ENCODE results near the gene HSF4.

The HSF4 gene

DNA sequence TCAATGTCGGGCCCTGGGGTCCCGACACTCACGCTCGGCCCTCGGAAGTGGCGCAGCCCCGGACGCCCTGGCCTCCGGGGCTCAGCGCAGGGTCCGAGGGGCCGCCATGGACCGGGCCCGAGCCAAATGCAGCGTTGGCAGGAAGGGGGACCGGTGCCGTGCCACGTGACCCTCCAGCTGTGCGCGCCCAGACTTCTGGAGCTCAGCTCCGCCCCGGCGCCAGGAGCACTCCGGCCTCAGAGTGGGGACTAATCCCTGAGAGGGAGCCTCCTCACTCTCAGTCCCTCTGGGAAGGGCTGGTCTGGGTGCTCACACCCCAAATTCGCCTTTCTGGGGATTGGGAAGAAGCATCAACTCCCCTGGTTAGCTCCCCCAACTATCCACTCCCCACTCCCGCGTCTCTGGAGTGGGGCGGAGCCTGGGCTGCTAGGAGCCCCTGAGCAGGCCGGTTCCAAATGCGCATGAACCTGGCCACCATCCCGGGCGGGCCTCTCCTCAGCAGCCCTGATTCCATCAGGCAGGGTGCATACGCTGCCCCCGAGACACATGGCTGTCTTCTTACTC lies 13.6 kb upstream of the HSF4 start, which contains the start of gene B3GNT9:
Gene B3GNT9, minus strand, starts transcription at position 166 of the 564 bp plus-strand sequence. CDS start 513 bp downstream, outside the sequence.
- DNase-seq = no peak

DNA sequence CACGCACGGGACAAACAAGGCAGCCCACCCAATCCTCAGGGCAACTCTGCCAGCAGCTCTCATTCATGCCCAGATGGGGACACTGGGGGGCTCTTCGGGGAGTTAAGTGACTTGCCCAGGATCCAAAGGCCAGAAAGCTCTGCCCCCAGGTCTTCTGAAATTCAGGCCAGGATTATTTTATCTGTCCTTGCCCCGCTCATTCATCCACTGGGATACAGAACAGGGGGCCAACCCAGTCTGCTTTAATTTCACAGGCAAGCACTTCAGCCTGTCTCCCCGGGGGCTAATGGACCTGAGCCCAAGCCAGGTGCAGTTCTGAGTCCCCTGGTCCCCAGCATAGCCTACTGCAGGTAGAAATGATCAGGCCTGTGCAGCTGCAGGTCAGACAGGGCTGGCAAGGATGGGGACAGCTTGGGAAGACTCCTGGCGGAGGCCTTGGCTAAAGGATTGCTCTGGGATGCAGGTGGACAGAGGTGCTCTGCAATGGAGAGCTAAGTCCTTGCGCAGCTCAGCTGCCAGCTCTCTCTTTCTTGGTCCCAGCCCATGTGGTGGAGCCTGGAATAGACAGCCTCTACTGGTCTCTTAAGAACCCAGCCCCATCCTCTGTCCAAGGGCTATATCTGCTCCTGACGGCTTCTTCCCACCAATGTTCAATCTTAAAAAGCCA lies 13.0 kb upstream of the HSF4 start:
- no peak for DNase-seq

DNA sequence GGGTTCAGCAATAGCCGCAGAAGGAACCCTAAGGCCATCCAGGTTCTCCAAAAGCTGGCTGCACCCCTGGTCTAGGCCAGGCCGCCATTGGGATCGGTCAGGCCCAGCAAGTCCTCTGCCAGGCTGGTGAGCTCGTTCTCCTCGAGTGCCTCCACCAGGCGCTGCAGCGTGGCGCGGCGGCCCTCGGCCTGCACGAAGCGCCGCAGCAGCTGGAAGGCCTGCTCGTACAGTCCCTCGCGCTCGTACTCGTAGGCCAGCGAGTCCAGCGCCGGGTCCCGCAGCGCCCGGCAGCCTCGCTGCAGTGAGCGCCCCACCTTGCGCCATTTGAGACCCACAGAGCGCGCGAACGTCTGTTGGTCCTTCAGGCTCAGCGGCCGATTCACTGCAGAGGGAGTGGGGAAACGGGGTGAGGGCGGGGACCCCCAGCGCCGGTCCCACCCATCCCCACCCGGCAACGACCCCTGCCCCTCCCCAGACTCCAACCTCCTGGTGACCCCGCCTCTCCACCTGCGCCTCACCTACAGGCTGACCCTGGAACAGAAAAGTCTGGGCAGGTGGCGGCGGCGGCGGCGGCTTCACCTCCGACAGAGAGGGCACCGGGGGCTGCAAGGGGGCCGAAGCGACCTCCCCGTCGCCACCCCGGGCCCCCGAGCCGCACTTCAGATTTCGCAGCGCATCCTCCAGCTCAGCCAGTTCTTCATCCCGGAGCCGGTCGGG lies 9.8 kb upstream of the HSF4 start:
- DNase-seq = no peak

- no peak for DNase-seq
Observed at GRCh38 chr16:67155295-67156142, 9.0 kb upstream of the HSF4 start.

DNA sequence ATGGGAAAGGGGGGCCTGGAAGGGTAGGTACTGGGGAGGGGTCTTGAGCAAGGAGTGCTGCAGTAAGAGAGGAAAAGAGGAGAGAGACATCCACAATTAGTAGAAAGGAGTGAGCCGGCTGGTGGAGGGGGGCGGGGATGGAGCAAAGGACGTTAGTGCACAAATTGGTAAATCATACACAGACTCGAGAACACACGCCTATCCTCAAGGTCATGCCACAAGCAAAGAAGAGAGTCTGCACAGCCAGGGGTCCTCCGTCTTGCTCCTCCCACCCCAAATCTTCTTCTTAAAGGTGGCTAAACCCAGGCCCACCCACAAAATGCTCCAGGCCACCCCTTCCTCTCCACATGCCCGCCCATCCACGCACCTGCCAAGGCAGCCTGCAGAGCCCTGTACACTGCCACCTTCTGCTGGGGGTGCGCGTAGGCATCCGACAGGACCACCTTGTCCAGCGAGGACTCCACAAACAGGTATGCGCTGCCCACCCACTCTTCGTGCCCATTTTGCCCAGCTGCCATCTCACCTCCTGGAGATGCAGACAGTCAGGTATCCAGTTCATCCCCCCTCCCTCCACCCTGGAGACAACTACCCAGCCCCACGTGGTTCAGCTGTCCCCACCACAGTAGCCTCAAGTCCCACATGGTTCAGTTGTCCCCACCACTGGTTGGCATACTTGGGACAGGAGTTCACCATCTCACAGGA lies 8.3 kb upstream of the HSF4 start:
- DNase-seq = no peak

DNA sequence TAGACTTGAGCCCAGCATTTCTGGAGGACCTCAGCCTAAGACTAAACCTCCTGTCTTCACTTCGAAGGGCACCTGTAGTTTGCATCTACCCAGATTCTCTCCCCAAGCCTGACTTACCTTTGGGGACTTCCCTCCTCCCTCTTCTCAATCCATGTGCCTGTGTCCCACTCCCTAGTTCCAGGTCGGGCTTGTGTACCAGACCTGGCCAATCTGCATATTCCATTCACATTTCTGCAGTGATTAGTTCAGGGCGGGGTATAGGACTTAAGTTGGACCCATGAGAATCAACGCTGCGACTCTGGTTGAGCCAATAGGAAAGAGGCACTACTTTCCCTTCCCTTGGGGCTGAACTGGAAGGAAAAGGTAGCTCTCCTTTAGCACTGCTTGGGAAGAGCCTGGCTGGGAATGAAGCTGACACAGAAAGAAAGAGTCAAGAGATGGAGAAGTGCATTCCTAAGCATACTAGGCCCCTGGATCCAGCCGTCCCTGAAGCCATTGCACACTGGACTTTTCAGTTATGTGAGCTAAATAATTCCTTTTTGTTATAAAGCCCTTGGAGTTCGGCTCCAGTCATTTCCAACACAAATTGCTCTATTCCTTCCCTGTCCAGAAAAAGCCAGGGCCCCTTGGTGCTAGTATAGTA lies 7.3 kb upstream of the HSF4 start:
- no peak for DNase-seq

GRCh38 chr16:67157892-67158635 lies 6.5 kb upstream of the HSF4 start:
- no peak for DNase-seq

DNA sequence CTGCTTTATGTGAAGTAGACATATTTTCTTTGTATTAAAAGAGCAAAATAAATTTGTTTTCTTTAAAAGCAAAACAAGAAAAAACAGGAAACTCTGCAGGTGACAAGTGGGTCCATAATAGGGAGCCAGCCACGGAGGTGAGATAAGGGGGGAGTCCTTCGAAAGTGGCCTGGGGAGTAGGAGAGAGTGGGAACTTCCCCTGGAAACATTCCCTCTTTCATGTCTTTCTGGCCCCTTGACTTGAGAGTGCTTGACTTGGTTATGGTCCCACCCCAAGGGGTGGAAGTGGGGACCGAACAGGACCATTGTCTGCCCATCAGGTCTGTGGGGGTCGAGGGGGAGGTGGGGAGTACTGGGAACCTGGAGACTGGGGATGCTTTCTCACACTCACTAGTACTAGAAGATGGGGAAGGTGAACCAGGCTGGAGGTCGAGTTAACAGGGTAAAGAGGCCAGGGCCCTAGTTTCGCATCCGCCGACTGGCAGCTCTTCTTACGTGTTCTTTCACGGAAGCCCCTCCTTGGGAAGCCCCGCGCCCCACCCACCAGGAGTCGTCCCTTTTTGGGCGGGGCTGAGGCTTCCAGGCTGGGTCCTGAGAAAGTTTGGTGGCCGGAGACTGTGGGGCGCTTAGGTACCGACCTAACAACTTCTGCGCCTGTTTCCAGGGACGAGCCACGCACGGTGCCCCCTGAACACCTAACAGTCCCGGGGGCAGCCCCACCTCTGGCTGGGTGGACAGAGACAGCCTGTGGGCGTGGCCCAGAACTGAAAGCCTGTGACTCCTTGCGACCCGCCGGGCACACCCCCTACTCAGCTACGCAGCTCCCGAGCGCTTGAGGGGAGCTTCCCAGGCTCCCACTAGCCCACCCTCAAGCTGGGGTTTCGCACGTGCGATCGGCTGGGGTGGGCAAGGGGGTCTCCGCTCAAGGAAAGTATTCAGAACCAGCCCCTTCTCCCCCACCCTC lies 5.6 kb upstream of the HSF4 start:
- DNase-seq = no peak

GRCh38 chr16:67161595-67162058 lies 2.9 kb upstream of the HSF4 start:
- DNase-seq = no peak

DNA sequence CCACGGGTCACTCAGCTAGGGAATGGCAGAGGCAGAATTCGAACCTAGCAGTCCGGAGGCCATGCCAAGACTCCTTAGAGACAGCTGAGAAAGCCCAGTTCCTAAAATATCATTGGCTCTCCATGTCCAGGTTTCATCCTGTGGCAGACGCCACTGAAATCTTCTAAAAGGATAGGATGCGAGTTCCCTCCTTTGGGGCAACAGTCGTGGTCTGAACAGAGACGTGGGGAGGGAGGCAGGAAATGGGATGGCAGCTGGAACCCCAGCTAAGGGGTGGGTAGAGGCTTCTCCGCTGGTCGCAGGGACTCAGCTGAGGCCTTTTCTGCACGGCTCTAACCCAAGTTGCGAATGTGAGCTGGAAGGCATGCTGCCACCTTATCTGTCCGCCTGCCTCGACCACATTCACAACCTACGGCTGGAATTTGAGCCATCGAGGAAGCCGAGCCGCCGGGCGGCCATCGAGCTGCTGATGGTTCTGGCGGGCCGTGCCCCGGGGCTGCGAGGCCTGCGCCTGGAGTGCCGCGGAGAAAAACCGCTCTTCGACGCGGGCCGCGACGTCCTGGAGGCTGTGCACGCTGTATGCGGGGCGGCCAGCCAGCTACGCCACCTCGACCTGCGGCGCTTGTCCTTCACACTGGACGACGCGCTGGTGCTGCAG lies 1.9 kb upstream of the HSF4 start:
- no peak for DNase-seq

GRCh38 chr16:67163164-67163998 lies 1.2 kb upstream of the HSF4 start:
- DNase-seq = no peak

DNA sequence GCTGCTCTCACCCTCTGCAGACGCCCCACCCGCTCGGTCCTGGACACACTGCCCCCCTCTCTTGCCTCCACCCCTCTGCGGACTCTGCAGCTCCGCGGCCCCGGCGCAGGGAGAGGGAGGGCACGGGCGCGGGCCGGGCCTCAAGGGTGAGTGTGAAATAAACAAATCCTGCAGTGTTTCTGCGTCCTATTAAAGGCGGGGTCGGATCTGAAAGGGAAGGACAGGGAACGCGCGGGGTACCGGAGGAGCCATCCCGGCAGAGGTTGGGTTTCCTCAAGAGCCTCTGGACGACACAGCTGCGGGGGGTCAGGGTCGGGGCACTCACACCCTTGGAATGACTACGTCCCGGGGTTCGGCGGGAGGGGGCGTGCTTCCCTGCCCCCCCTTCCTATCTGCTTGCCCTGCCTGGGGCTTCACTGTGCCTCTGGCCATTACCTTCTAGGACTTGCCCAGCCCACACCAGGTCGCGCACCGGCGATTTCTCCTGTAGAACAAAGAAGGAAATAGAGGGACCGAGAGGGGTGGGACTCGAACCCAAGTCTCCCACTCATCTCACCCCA lies 466 bp upstream of the HSF4 start:
- DNase-seq = no peak

- no peak for DNase-seq
Observed at GRCh38 chr16:67165121-67166078, 855 bp downstream of the HSF4 start.

DNA sequence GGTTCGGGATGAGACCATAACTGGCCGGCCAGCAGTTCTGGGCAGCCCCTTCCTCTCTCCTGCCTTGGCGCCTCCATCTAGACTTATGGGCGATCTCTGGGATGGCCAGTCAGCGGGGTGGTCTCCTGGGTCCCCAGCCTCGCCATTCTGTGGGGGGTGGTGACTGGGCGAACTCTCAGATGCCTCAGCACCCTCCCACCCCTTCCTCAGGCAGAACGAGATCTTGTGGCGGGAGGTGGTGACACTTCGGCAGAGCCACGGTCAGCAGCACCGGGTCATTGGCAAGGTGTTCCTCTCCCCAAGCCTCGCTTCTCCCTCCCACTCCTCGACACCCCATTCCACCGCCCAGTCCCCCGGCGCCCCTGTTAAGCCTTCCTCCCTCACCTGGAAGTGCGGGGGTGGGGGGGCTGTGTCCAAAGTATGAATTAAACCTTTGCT lies 1.6 kb downstream of the HSF4 start:
- DNase-seq = no peak

- no peak for DNase-seq
Observed at GRCh38 chr16:67166598-67167168, 2.1 kb downstream of the HSF4 start.

DNA sequence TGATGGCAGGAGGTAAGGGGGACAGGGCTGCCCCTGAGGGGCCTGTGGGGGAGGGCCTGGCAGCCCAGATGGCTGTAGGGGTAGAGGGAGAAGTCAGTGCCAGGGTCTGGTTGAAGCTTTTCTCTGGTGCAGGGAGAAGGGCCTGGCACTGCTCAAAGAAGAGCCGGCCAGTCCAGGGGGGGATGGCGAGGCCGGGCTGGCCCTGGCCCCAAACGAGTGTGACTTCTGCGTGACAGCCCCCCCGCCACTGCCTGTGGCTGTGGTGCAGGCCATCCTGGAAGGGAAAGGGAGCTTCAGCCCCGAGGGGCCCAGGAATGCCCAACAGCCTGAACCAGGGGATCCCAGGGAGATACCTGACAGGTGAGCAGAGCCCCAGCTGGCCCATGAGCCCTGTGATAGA lies 3.0 kb downstream of the HSF4 start:
- no peak for DNase-seq
